BLaER1 treated with 17β-estradiol and CSF1 and Interleukin-3, amounts not matched to agents 10 nM and 100 nM (cell line): ENCODE results near the gene GSTO1.

ENCODE experiments used
- H3K27ac ChIP-seq, 11 experiments: shearing (Covaris generic); formaldehyde crosslinking; 2 replicates each; pipeline ENCODE4 v1.8.1; 2022
- H3K27me3 ChIP-seq, 11 experiments: shearing (Covaris generic); formaldehyde crosslinking; 2 replicates each; pipeline ENCODE4 v1.8.1; 2022
- H3K36me3 ChIP-seq, 11 experiments: shearing (Covaris generic); formaldehyde crosslinking; 2 replicates each; pipeline ENCODE4 v1.8.1; 2022
- H3K4me1 ChIP-seq, 10 experiments: shearing (Covaris generic); formaldehyde crosslinking; 2 replicates each; pipeline ENCODE4 v1.8.1; 2022
- H3K4me2 ChIP-seq, 11 experiments: shearing (Covaris generic); formaldehyde crosslinking; 2 replicates each; pipeline ENCODE4 v1.8.1; 2022
- H3K4me3 ChIP-seq, 10 experiments: shearing (Covaris generic); formaldehyde crosslinking; 2 replicates each; pipeline ENCODE4 v1.8.1; 2022
- H3K9ac ChIP-seq, 11 experiments: shearing (Covaris generic); formaldehyde crosslinking; 2 replicates each; pipeline ENCODE4 v1.8.1; 2022
- H3K9me3 ChIP-seq, 11 experiments: shearing (Covaris generic); formaldehyde crosslinking; replicated peaks in 1 of 11; 2 replicates each; pipeline ENCODE4 v1.8.1; 2022
- H4K20me1 ChIP-seq, 11 experiments: shearing (Covaris generic); formaldehyde crosslinking; 2 replicates each; pipeline ENCODE4 v1.8.1; 2022
- Cebpa-rat ChIP-seq, 11 experiments: shearing (Covaris generic); IDR thresholded peaks; 2 replicates each; pipeline ENCODE4 v1.8.1; 2022

Gene GSTO1

DNA sequence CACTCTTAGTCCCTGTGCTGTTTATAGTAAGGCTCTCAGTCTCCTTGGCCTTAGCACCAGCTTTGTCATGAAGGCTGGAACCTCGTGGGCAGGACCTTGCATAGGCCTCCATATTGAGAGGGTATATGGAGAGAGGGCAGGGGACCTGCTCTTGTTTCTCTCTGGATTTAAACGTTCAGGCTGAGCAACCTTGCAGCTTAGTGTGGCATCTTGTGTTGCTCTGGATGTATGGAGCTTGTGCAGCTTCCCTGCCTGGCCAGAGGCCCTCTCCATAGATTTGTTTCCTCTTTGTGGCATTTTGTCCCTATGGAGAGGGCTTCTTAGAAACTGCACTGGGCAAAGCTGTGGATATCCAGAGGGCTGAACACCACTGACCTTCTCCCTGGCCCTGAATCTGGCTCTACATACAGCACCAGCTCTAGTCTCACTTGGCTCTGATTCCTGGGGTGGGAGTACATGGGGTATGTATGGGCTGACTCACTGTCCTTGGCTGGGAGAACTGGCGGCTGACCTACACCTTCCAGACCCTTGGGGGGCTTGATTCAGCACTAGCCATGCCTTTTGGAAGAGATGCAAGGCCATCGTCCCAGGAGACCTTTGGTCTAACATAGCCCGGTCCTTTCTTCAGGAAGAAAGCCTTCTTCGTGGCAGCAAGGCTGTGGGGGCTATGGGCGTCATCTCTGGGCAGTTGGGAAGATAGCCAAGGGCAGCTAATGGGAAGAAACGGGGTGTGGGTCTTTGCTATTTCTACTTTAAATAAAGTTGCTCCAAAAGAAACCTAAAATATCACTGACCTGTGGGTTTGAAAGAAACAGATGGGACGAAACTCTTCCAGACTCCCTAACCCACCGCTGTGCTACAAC is 53.1 kb downstream of the GSTO1 start:
- H3K9me3 ChIP-seq, result peaks cover 0 to 9% (median 7%) of the 10 kb centered on the region in 11 experiments; a peak in 9 of 22 replicates
- peaks cover 29 to 67% (median 49%) of the 10 kb centered on the region in 11 experiments; a peak in 21 of 22 replicates for H4K20me1 ChIP-seq
- no peak overlapping the region for H3K9ac ChIP-seq
- peaks cover 10 to 64% (median 41%) of the 10 kb centered on the region in 10 experiments for H3K4me1 ChIP-seq
- H3K27ac ChIP-seq, result no peak overlapping the region; a peak in 1 of 22 replicates
- 0 out of 22 replicates have a peak overlapping the region, but pooled peaks of 1 of the 11 experiments have one; percentile 30 for H3K4me2 ChIP-seq
- no peak for TF ChIP-seq Cebpa-rat (IDR thresholded peaks at IDR 0.05)
- peaks cover 28 to 45% (median 36%) of the 10 kb centered on the region in 11 experiments for H3K36me3 ChIP-seq
- H3K27me3 ChIP-seq, result no peaks in the 10 kb centered on the region
- H3K4me3 ChIP-seq, result no peak overlapping the region

DNA sequence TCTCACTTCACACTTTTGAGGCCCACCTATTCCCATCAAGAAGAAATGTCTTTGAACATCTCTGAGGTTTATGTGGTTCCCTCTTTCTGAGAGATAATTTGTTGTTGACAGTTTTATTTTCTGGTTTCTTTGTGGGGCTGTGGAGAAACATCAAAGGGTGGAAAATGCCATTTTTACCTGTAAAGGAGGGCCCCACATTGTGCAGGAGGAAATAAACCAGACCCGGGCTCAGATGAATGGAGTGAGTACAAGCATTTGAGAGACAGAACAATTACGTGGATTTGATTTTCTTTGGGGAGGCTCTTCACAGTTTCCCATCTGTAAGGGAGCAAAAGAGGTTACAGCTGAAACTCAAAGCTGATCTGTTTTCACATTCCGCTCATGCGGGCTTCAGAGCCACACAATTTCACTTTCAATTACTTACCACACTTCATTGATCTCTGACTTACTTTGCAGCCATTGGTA is 53.8 kb downstream of the GSTO1 start:
- Histone ChIP-seq H3K9me3 (peaks cover 0 to 7% (median 5%) of the 10 kb centered on the region in 11 experiments; a peak in 9 of 22 replicates), H3K27ac (no peak overlapping the region), H3K27me3 (no peaks in the 10 kb centered on the region), H4K20me1 (peaks cover 36 to 73% (median 55%) of the 10 kb centered on the region in 11 experiments; a peak in 21 of 22 replicates), H3K4me1 (peaks cover 10 to 65% (median 41%) of the 10 kb centered on the region in 10 experiments), H3K9ac (no peak overlapping the region; a peak in 1 of 22 replicates), H3K4me3 (no peak overlapping the region), H3K4me2 (peak overlapping the region in 8 of 11 experiments; percentile 0 to 30 (median 11); a peak in 7 of 22 replicates), H3K36me3 (peaks cover 35 to 52% (median 43%) of the 10 kb centered on the region in 11 experiments)
- TF ChIP-seq Cebpa-rat (IDR thresholded peaks at IDR 0.05), result no peak

DNA sequence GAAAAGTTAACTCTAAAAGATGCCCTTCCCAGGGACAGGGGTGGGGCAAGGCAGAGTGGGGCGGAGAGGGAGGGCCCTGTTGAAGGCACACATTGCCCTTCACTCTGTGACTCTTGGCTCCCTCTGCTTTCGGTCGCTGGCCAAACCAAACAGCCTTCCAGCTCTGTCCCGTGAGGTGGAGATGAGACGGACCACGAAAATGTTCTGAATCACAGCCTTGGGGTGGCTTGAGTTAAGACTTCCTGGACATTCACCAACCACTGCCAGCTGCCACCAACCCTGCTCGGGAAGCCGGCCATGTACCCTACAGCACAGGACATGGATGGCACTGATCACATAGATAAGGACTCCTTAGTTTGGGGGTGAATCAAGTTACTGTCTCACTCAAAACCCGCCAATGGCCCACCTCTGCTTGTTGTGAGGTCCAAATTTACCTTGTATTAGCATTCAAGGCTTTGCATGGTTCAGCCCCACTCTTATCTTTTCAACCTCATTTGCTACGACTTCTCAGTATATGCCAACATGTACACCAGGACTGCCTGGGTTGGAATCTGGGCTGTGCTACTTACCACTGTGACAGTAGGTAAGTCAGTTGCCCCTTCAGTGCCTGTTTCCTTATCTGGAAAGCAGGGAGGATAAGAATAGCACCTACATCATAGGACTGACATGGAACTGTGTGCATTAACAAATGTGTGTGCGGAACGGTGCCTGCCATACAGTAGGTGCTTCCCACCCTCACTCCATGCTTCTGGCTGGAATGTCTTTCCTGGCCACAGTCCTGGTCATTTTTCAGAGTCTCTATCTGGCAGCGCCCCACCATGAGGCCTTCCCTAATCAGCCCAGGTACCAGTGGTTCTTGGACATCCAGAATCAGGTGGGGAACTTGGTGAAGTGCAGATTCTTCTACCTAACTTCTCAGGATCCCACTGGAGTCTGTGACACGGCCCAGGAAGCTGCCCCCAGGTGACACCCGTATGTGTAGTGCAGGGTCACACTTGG is 55.6 kb downstream of the GSTO1 start:
- peaks cover 53 to 70% (median 61%) of the 10 kb centered on the region in 11 experiments for H3K36me3 ChIP-seq
- H3K27ac ChIP-seq, result no peak overlapping the region
- H3K4me1 ChIP-seq, result peaks cover 10 to 65% (median 42%) of the 10 kb centered on the region in 10 experiments
- no peaks in the 10 kb centered on the region for H3K9me3 ChIP-seq
- peaks cover 54 to 91% (median 73%) of the 10 kb centered on the region in 11 experiments for H4K20me1 ChIP-seq
- no peak for TF ChIP-seq Cebpa-rat (IDR thresholded peaks at IDR 0.05)
- no peaks in the 10 kb centered on the region for H3K27me3 ChIP-seq
- H3K4me2 ChIP-seq, result peak overlapping the region in 5 of 11 experiments; percentile 9 to 21 (median 16); a peak in 5 of 22 replicates
- no peak overlapping the region for H3K4me3 ChIP-seq
- no peak overlapping the region for H3K9ac ChIP-seq

DNA sequence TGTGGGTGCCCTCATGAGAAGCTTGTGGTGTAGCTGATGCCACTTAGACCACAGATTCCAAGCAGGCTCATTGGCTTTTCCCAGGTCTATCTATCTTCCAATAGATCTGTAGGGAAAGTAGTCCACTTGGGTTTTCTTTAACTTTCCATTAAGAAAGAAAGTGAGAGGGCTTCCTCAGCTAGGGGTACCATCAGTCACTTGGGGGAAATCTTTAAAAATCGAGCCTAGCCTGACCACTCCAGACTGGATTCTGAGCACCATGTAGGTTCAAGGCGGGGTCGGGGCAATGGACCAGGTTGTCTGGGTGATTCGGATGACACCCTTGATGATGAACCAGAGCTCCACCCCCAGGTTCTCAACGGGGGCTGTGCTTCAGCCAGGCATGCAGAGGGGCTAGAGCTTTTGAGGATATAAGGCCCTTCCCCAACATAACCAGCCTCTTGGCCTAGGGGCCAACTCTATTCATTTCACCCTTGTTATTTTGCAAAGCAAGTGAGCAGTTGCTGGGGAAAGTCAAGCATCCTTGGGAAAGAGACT is 56.6 kb downstream of the GSTO1 start:
- Histone ChIP-seq H3K27ac (no peak overlapping the region), H3K27me3 (no peaks in the 10 kb centered on the region), H3K4me3 (no peak overlapping the region), H3K9ac (peak overlapping the region in 1 of 11 experiments; percentile 51; a peak in 3 of 22 replicates), H3K4me2 (peak overlapping the region in 2 of 11 experiments; percentile 33 to 42; a peak in 2 of 22 replicates), H3K4me1 (peaks cover 10 to 59% (median 34%) of the 10 kb centered on the region in 10 experiments), H3K9me3 (no peaks in the 10 kb centered on the region), H4K20me1 (peaks cover 64 to 94% (median 83%) of the 10 kb centered on the region in 11 experiments), H3K36me3 (peaks cover 63 to 80% (median 70%) of the 10 kb centered on the region in 11 experiments)
- TF ChIP-seq Cebpa-rat (IDR thresholded peaks at IDR 0.05), result no peak

DNA sequence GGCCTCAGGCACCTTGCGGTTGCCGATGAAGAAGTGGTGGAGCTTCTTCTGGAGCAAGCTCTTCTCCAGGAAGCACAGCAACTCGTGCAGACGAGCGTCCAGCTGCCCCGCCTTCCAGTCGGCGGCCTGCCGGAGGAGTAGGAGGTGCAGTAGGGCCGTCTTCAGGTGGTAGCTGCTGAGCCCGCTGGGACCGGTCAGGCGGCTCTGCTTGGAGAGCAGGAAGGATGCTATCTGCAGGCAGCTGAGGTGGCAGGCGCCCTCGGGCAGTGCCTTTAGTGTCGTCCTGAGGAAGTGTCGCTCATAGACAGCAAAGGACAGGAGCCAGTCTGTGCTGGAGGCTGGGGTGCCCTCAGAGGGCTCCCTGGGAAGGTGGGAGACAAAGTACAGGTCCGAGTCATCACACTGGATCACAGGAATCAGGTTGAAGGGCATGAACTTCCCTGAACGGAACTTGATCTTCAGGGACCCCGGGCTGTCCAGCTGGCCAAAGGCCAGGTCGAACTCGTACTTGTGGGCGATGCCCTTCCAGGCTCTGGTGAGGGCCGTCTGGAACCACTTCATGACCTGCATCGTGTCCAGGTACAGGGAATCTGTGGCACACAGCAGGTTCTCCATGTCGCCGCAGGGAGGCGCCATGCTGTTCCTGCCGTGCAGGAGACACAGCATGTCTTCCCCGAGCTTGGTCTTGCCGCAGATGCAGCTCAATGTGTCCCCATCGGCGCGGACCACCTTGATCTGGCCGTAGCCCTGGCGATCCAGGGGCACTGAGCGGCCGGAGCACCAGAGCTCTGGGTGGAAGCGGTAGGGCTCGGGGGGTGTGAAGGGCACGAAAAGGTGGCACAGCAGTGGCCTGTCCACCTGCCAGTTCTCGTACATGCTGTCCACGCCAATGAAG is 60.1 kb downstream of the GSTO1 start:
- no peak overlapping the region for H3K27ac ChIP-seq
- no peak overlapping the region for H3K4me2 ChIP-seq
- no peak for TF ChIP-seq Cebpa-rat (IDR thresholded peaks at IDR 0.05)
- H3K9me3 ChIP-seq, result no peaks in the 10 kb centered on the region
- no peaks in the 10 kb centered on the region for H3K27me3 ChIP-seq
- peaks cover 70 to 97% (median 87%) of the 10 kb centered on the region in 11 experiments for H3K36me3 ChIP-seq
- H3K9ac ChIP-seq, result no peak overlapping the region
- peaks cover 30 to 70% (median 55%) of the 10 kb centered on the region in 10 experiments for H3K4me1 ChIP-seq
- no peak overlapping the region for H3K4me3 ChIP-seq
- H4K20me1 ChIP-seq, result peaks cover 95 to 100% (median 100%) of the 10 kb centered on the region in 11 experiments

DNA sequence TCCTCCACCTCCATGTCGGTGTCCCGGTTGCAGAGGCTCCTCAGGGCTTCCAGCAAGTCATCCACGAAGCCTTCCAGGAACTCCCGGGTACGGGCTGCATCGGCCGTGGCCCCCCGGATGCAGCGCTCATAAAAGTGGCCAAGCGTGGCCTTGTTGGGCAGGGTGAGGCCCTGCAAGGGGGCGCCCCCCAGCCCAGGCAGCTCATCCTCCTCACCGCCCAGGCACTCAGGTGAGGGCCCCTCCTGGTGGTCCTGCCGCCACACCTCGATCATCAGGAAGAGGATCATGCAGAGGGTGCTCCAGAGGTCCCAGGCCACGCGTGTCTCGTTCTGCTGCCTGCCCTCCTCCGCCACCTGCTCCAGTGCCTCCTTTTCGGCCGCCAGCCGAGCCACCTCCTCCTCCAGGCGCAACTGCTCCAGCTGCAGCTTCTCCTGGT is 60.8 kb downstream of the GSTO1 start:
- TF ChIP-seq Cebpa-rat (IDR thresholded peaks at IDR 0.05), result no peak
- Histone ChIP-seq H4K20me1 (peaks cover 97 to 100% (median 100%) of the 10 kb centered on the region in 11 experiments), H3K4me1 (peaks cover 36 to 70% (median 55%) of the 10 kb centered on the region in 10 experiments), H3K9me3 (no peaks in the 10 kb centered on the region), H3K9ac (no peak overlapping the region), H3K4me3 (no peak overlapping the region), H3K27ac (no peak overlapping the region), H3K4me2 (no peak overlapping the region), H3K27me3 (no peaks in the 10 kb centered on the region), H3K36me3 (peaks cover 63 to 90% (median 80%) of the 10 kb centered on the region in 11 experiments)

DNA sequence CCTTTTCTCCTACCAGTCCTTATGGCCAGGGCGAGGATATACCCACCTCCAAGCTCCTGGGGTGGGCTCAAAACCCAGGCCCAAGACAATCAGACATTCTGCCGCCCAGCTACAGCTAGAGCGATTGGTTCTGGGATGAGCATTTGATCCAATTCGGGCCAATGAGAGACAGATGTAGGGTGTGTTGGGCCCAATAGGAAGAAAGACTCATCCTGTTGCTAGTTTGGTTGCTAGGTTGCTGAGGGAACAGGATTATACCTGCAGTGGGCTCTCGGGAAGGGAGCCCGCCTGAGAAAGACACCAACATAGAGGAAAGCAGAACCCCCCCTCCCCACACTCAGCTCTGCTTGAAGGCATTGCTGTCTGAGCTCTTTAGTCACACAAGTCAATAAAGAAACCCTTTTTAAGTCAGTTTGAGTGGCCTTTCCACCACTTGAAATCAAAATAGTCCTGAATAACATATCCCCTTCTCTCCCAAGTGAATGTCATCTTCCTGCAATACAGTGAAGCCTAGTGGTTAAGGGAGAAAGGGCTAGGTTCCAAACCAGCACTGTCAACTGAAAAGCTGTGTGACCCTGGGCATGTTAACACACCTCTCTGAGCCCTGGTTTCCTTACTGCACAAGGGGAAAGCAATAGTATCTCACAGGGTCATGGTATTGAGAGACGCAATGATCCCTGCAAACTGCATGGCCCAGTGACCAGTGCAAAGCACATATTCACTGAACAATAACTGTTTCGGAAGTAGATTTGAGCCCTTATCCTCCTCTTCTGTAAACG is 61.8 kb downstream of the GSTO1 start:
- Histone ChIP-seq H3K27me3 (no peaks in the 10 kb centered on the region), H3K4me1 (peaks cover 46 to 70% (median 58%) of the 10 kb centered on the region in 10 experiments), H4K20me1 (peaks cover 96 to 100% (median 100%) of the 10 kb centered on the region in 11 experiments), H3K36me3 (peaks cover 53 to 89% (median 70%) of the 10 kb centered on the region in 11 experiments), H3K9ac (no peak overlapping the region), H3K9me3 (no peaks in the 10 kb centered on the region), H3K4me2 (peak overlapping the region in 4 of 11 experiments; percentile 97 to 99 (median 98); a peak in 3 of 22 replicates), H3K4me3 (no peak overlapping the region), H3K27ac (no peak overlapping the region)
- no peak for TF ChIP-seq Cebpa-rat (IDR thresholded peaks at IDR 0.05)
